B cell (primary cell): Measurements from ENCODE around the gene B4GALT7. TPM values are rescaled to one million over a fixed set of nuclear protein-coding genes. Genes with fewer than 3 reads are reported as not detected.

ENCODE experiments used
- ATAC-seq: fragments of 200-7000 bp; cut with Tn5 transposase; one replicate; pipeline ENCODE4 v1.10.0; 2021; ENCODE audit warnings: low read depth, mild to moderate bottlenecking, moderate number of reproducible peaks, moderate library complexity
- CTCF ChIA-PET: fragments of 350-600 bp; sonication (Branson Sonifier 250); formaldehyde crosslinking; loops from one replicate; lab custom pipeline; 2021; ENCODE audit warnings: antibody characterized with exemption, inconsistent platforms; lab: Charles Lee
- POLR2A ChIA-PET: fragments of 350-600 bp; sonication (Branson Sonifier 250); formaldehyde crosslinking; loops from one replicate; lab custom pipeline; 2021; ENCODE audit warnings: antibody characterized with exemption; lab: Charles Lee
- DNase-seq: peaks from one replicate; pipeline ENCODE4 v3.0.0; 2013
- H2AFZ ChIP-seq: 2 replicates; pipeline ENCODE4 v1.6.1; 2012; ENCODE audit warnings: mild to moderate bottlenecking, low read depth, low read length; ENCODE audit not compliant: insufficient read depth, poor library complexity, severe bottlenecking
- H3K27ac ChIP-seq, 2 donors: 1 replicate in 1 of 2; 2 replicates in 1 of 2; pipeline ENCODE4 v1.5.1; 2012 to 2013; ENCODE audit warnings: low read length in 2 of 2, mild to moderate bottlenecking in 2 of 2, moderate library complexity in 1 of 2
- H3K27me3 ChIP-seq, 4 experiments: fragments of 200-600 bp in 1 of 4; sonication (generic) in 1 of 4; replicated peaks in 1 of 4; 1 replicate in 2 of 4; 2 replicates in 2 of 4; pipeline versions ENCODE4 v1.6.1 to v1.7.0; 2013 to 2016; ENCODE audit warnings: low read length in 3 of 4, mild to moderate bottlenecking in 2 of 4, mixed read lengths in 1 of 4, moderate library complexity in 1 of 4; ENCODE audit not compliant: insufficient read depth in 4 of 4, control insufficient read depth in 3 of 4; ENCODE audit errors: control extremely low read depth in 1 of 4
- H3K36me3 ChIP-seq, 2 experiments: replicated peaks in 1 of 2; 1 replicate in 1 of 2; 2 replicates in 1 of 2; pipeline versions ENCODE4 v1.6.1 to v1.7.1; 2013; ENCODE audit warnings: low read length in 1 of 2; ENCODE audit not compliant: insufficient read depth in 2 of 2, control insufficient read depth in 1 of 2; ENCODE audit errors: control extremely low read depth in 1 of 2, extremely low read depth in 1 of 2
- H3K4me1 ChIP-seq, 2 donors: fragments of 200-600 bp in 1 of 2; sonication (generic) in 1 of 2; 1 replicate in 1 of 2; 2 replicates in 1 of 2; pipeline versions ENCODE4 v1.5.1 to v1.6.1; 2013 to 2017; ENCODE audit warnings: low read length in 2 of 2; ENCODE audit not compliant: control insufficient read depth in 2 of 2, insufficient read depth in 2 of 2
- H3K4me2 ChIP-seq: replicated peaks from 2 replicates; pipeline ENCODE3; 2012; ENCODE audit warnings: mild to moderate bottlenecking, low read depth, low read length; ENCODE audit not compliant: poor library complexity, severe bottlenecking
- H3K4me3 ChIP-seq, 5 experiments: fragments of 200-600 bp in 1 of 5; sonication (generic) in 1 of 5; 1 replicate in 3 of 5; 2 replicates in 2 of 5; pipeline versions ENCODE4 v1.5.1 to v1.7.0; 2011 to 2016; ENCODE audit warnings: low read length in 4 of 5, mild to moderate bottlenecking in 4 of 5, low read depth in 2 of 5, control low read depth in 1 of 5, moderate library complexity in 1 of 5; ENCODE audit not compliant: insufficient read depth in 1 of 5; ENCODE audit errors: control extremely low read depth in 1 of 5, extremely low read depth in 1 of 5
- H3K79me2 ChIP-seq: fragments of 200-600 bp; sonication (generic); one replicate; pipeline ENCODE4 v1.6.0; 2016; ENCODE audit warnings: low read length; ENCODE audit not compliant: control insufficient read depth, insufficient read depth
- H3K9ac ChIP-seq: fragments of 200-600 bp; sonication (generic); 2 replicates; pipeline ENCODE4 v1.6.1; 2017; ENCODE audit warnings: mild to moderate bottlenecking, low read length, moderate library complexity
- H3K9me3 ChIP-seq, 3 donors: one replicate each; pipeline versions ENCODE4 v1.6.1 to v1.7.1; 2013; ENCODE audit warnings: low read length in 2 of 3; ENCODE audit not compliant: control insufficient read depth in 2 of 3, insufficient read depth in 1 of 3; ENCODE audit errors: control extremely low read depth in 1 of 3
- H4K20me1 ChIP-seq: 2 replicates; pipeline ENCODE4 v1.6.0; 2012; ENCODE audit warnings: mild to moderate bottlenecking, low read length; ENCODE audit not compliant: insufficient read depth, control insufficient read depth, poor library complexity, severe bottlenecking
- H3K27ac Mint-ChIP-seq: one replicate; pipeline ENCODE4 v1.8.0; 2021; ENCODE audit warnings: mixed read lengths
- H3K27me3 Mint-ChIP-seq: one replicate; pipeline ENCODE4 v1.8.0; 2021; ENCODE audit warnings: mixed read lengths
- H3K4me1 Mint-ChIP-seq: one replicate; pipeline ENCODE4 v1.8.0; 2021; ENCODE audit warnings: mixed read lengths
- H3K4me3 Mint-ChIP-seq: one replicate; pipeline ENCODE4 v1.8.0; 2021; ENCODE audit warnings: mixed read lengths
- H3K9me3 Mint-ChIP-seq: one replicate; pipeline ENCODE4 v1.8.0; 2022; ENCODE audit warnings: mixed read lengths; ENCODE audit not compliant: insufficient read depth
- EZH2 ChIP-seq: IDR thresholded peaks from 2 replicates; pipeline ENCODE4 v1.6.1; 2012; ENCODE audit warnings: borderline replicate concordance, low read depth, mild to moderate bottlenecking, moderate library complexity, low read length; ENCODE audit not compliant: insufficient read depth, poor library complexity, severe bottlenecking
- WGBS: methylation state at CpG from one replicate; pipeline ENCODE4 v1.1.5; 2013; ENCODE audit warnings: missing lambda C conversion rate; ENCODE audit not compliant: insufficient coverage; 5-methylcytosine and 5-hydroxymethylcytosine counted together
- intact Hi-C: fragments of 100-400 bp; cut with micrococcal nuclease; formaldehyde crosslinking; loops from one replicate; pipeline ENCODE4 v1.10.0; 2022
- polyA plus RNA-seq: library from polyadenylated mRNA; depleted of rRNA; stranded (reverse); fragments of >200 nt; gene quantifications from 2 replicates; pipeline ENCODE4 v1.2.3, GENCODE V29; 2012
- total RNA-seq, 2 donors: library from RNA; stranded (reverse); fragments of 120-200 nt in 1 of 2; gene quantifications; 1 replicate in 1 of 2; 2 replicates in 1 of 2; pipeline versions ENCODE4 v1.2.3 to v1.2.4, GENCODE V29; 2013 to 2022
- TF ChIP-seq, protein P1 (sequence below): fragments of 200-600 bp; IDR thresholded peaks from one replicate; pipeline ENCODE4 v1.8.0; 2022; ENCODE audit warnings: antibody characterized with exemption, mild to moderate bottlenecking

B4GALT7 gene
- total and polyA plus RNA-seq, 2 donors (not counting 1 experiment from before 2014, with no cell fraction given): 27.0 to 41.8 TPM

DNA sequence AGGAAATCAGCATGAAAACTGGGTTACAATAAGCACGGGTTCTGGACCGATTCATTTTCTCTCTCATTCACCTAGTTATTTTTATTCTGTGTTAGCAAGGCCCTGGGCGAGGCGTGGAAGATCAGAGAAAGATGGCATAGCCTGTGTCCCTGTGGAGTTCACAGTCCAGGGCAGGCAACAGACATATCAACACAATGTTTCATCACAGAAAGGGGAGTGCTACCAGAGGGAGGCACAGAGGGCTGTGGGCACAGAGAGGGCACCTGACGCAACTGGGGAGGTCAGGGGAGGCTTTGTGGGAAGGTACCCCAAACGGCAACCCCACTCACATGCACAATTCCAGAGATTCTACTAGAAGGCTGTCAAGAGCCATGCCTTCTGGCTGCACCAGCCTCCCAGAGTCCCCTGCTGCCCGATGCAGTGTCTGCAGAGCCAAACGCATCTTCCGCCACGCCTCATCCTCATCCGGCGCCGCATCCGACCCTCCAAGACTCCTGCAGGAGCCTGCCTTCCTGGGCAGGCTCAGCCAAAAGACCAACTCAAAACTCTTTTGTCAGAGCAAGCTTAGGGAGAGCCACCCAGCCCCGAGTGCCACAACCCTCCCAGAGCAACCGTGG, 47.0 kb upstream of the B4GALT7 start:
- peaks cover 2 to 15% of the 10 kb centered on the region in 2 experiments for H3K36me3 ChIP-seq
- peaks cover 45% of the 10 kb centered on the region for H4K20me1 ChIP-seq
- TF ChIP-seq, protein P1, sequence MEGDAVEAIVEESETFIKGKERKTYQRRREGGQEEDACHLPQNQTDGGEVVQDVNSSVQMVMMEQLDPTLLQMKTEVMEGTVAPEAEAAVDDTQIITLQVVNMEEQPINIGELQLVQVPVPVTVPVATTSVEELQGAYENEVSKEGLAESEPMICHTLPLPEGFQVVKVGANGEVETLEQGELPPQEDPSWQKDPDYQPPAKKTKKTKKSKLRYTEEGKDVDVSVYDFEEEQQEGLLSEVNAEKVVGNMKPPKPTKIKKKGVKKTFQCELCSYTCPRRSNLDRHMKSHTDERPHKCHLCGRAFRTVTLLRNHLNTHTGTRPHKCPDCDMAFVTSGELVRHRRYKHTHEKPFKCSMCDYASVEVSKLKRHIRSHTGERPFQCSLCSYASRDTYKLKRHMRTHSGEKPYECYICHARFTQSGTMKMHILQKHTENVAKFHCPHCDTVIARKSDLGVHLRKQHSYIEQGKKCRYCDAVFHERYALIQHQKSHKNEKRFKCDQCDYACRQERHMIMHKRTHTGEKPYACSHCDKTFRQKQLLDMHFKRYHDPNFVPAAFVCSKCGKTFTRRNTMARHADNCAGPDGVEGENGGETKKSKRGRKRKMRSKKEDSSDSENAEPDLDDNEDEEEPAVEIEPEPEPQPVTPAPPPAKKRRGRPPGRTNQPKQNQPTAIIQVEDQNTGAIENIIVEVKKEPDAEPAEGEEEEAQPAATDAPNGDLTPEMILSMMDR: no peak
- H3K79me2 ChIP-seq: peaks cover 71% of the 10 kb centered on the region
- H3K27me3 Mint-ChIP-seq: no peaks in the 10 kb centered on the region
- 91% methylated on average over 10 of the region's 16 CpGs for WGBS
- intact Hi-C loops: no loop called here
- H3K4me1 Mint-ChIP-seq: peaks cover 35% of the 10 kb centered on the region
- ChIA-PET POLR2A (no interaction called here), CTCF (interaction anchor here (0.8 to 1.3 kb wide), 2 partner anchors 44 to 51 kb away, joined by 3 to 7 read pairs; no protein-coding TSS in a partner anchor)
- no peaks in the 10 kb centered on the region for H3K27me3 ChIP-seq
- peak overlapping the region; percentile 85 for H3K9ac ChIP-seq
- H3K9me3 ChIP-seq: no peaks in the 10 kb centered on the region
- H3K4me3 ChIP-seq: peak overlapping the region; percentile 28 to 84 (median 77)
- H3K9me3 Mint-ChIP-seq: no peaks in the 10 kb centered on the region
- peaks cover 18 to 26% of the 10 kb centered on the region in 2 donors for H3K4me1 ChIP-seq
- peak overlapping the region; percentile 71 for H3K4me3 Mint-ChIP-seq
- H3K27ac Mint-ChIP-seq: peak overlapping the region; percentile 28
- H2AFZ ChIP-seq: no peak overlapping the region
- H3K4me2 ChIP-seq: peak overlapping the region; percentile 96
- no peak overlapping the region for H3K27ac ChIP-seq
- DNase-seq: no peak
- no peak for ATAC-seq

- Histone ChIP-seq H3K27me3 (no peaks in the 10 kb centered on the region), H4K20me1 (peaks cover 36% of the 10 kb centered on the region), H3K79me2 (peaks cover 62% of the 10 kb centered on the region), H3K4me1 (peaks cover 18 to 26% of the 10 kb centered on the region in 2 donors), H2AFZ (peak overlapping the region; percentile 89), H3K9me3 (no peaks in the 10 kb centered on the region), H3K36me3 (peaks cover 2 to 15% of the 10 kb centered on the region in 2 experiments), H3K9ac (peak overlapping the region; percentile 85), H3K4me2 (peak overlapping the region; percentile 96), H3K4me3 (peak overlapping the region; percentile 28 to 84 (median 77)), H3K27ac (peak overlapping the region in 1 of 2 donors; percentile 66)
- peak overlapping the region; percentile 93 for H3K4me3 Mint-ChIP-seq
- ATAC-seq (no peak), DNase-seq (no peak)
- no peaks in the 10 kb centered on the region for H3K27me3 Mint-ChIP-seq
- no peak for TF ChIP-seq EZH2
- TF ChIP-seq, protein P1: no peak
- intact Hi-C loops: loop anchor here (1.0 to 2.0 kb wide), 3 partner anchors 38 to 47 kb away; partner anchors contain the start of genes B4GALT7, DDX41 and TMED9
- WGBS: under 1% methylated on average over 71 of the region's 72 CpGs
- H3K9me3 Mint-ChIP-seq: no peaks in the 10 kb centered on the region
- H3K27ac Mint-ChIP-seq: peak overlapping the region; percentile 32
- POLR2A ChIA-PET: no interaction called here
- CTCF ChIA-PET: interaction anchor here (0.9 to 1.3 kb wide), 2 partner anchors 52 to 149 kb away, joined by 3 to 7 read pairs; no protein-coding TSS in a partner anchor
- H3K4me1 Mint-ChIP-seq: peaks cover 32% of the 10 kb centered on the region
Observed at GRCh38 chr5:177553671-177554429, 46.1 kb upstream of the B4GALT7 start.
